ENCODE data around the gene SLC35B1. TPM values are rescaled to one million over a fixed set of nuclear protein-coding genes. Genes with fewer than 3 reads are reported as not detected.

Gene SLC35B1
- total RNA-seq, 1 donor from 2014 or later: 53.4 TPM

DNA sequence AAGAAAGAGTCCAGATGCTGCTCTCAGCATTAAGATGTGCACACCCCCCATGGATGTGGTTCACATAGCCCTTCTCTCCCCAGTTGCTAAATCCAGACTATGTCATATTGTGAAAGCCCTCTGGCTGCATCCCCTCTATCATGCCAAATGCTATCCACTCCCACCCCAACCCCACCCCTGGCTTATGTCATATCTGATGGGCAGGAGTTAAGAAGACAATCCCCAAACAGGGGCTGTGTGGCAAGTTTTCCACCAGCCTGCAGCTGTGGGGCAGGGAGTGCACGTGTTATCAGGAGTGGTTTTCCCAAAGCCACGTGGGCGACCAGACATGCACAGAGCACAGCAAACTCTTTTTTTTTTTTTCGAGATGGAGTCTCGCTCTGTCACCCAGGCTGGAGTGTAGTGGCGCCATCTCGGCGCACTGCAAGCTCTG lies 46.2 kb upstream of the SLC35B1 start:
- peaks cover 72% of the 10 kb centered on the region for H3K4me1 ChIP-seq
- no peaks in the 10 kb centered on the region for H3K36me3 ChIP-seq
- TF ChIP-seq, protein P1, sequence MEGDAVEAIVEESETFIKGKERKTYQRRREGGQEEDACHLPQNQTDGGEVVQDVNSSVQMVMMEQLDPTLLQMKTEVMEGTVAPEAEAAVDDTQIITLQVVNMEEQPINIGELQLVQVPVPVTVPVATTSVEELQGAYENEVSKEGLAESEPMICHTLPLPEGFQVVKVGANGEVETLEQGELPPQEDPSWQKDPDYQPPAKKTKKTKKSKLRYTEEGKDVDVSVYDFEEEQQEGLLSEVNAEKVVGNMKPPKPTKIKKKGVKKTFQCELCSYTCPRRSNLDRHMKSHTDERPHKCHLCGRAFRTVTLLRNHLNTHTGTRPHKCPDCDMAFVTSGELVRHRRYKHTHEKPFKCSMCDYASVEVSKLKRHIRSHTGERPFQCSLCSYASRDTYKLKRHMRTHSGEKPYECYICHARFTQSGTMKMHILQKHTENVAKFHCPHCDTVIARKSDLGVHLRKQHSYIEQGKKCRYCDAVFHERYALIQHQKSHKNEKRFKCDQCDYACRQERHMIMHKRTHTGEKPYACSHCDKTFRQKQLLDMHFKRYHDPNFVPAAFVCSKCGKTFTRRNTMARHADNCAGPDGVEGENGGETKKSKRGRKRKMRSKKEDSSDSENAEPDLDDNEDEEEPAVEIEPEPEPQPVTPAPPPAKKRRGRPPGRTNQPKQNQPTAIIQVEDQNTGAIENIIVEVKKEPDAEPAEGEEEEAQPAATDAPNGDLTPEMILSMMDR (IDR thresholded peaks at IDR 0.05; ENCODE audit: borderline replicate concordance): no peak
- H3K27ac ChIP-seq (replicated peaks): peak overlapping the region; percentile 56
- no peaks in the 10 kb centered on the region for H3K27me3 ChIP-seq (ENCODE audit: low read depth)
- no peak overlapping the region for H3K4me3 ChIP-seq
- intact Hi-C loops (cut with micrococcal nuclease): no loop called here
- peak; percentile 46 for DNase-seq
- H3K9me3 ChIP-seq (replicated peaks): no peaks in the 10 kb centered on the region

DNA sequence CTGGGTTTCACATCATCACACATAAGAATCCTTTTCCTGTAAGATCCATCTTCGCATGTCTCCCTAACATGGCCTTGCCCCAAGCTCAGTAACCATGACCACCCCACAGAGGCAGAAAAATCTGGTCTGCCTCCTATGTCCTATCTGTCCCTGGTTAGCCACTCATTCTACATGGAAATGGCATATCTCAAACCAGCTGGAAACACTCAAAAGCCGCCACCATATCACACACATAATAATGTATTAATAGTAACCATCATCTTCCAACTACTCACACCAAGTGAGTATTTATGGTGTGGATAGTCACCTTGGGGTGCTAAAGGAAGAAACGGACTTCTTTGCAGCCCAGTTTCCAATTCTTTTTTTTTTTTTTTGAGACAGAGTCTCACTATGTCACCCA lies 44.7 kb upstream of the SLC35B1 start:
- TF ChIP-seq, protein P1 (IDR thresholded peaks at IDR 0.05; ENCODE audit: borderline replicate concordance): no peak
- peaks cover 64% of the 10 kb centered on the region for H3K4me1 ChIP-seq

DNA sequence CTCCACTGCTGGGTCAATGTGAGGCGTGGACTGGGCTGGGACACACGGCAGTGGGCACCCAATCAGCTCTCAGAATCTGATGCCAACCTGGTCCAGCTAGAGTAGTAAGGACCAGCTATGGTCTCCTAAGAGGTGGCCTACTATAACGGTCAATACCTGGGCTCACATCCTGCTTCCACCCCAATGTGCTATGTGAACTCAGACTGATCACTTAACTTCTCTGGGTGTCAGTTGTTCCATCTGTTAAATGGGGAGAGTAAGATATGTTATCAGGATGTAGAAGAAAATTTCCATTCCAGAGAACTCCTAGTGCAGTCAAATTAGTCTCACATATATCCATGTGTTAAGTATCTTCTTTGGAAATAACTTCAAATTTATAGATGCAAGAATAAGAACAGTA lies 42.0 kb upstream of the SLC35B1 start:
- Histone ChIP-seq H3K27ac (replicated peaks) (no peak overlapping the region), H3K27me3 (ENCODE audit: low read depth) (no peaks in the 10 kb centered on the region), H3K36me3 (no peaks in the 10 kb centered on the region), H3K4me1 (peaks cover 64% of the 10 kb centered on the region), H3K9me3 (replicated peaks) (no peaks in the 10 kb centered on the region), H3K4me3 (no peak overlapping the region)
- intact Hi-C loops (cut with micrococcal nuclease): no loop called here
- DNase-seq: no peak
- TF ChIP-seq, protein P1 (IDR thresholded peaks at IDR 0.05; ENCODE audit: borderline replicate concordance): no peak

More for the DNA sequence above, 44.7 kb upstream of the SLC35B1 start:
- Histone ChIP-seq H3K36me3 (no peaks in the 10 kb centered on the region), H3K4me3 (no peak overlapping the region), H3K27me3 (ENCODE audit: low read depth) (no peaks in the 10 kb centered on the region), H3K27ac (replicated peaks) (peak overlapping the region; percentile 57), H3K9me3 (replicated peaks) (no peaks in the 10 kb centered on the region)
- intact Hi-C loops (cut with micrococcal nuclease): no loop called here
- no peak for DNase-seq

DNA sequence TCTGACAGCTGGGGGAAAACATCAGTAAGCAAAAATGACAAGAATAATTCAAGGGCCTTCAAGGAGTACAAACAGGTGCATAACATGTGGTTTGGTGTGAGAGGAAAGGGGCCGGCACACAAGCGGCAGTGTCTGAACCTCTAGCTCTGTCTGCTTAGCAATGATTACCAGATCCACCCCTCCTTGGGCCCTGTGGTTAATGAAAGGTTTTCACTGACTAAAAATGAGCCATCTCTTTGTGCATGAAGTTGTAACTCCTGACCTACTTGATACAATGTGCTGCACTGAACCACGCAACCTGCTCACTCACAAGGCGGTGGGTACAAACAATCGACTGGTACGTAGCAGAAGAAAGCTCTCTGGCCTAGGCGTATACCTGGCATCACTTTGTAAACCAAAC lies 41.0 kb upstream of the SLC35B1 start:
- Histone ChIP-seq H3K27ac (replicated peaks) (no peak overlapping the region), H3K4me3 (no peak overlapping the region), H3K9me3 (replicated peaks) (no peaks in the 10 kb centered on the region), H3K36me3 (no peaks in the 10 kb centered on the region), H3K4me1 (peaks cover 64% of the 10 kb centered on the region), H3K27me3 (ENCODE audit: low read depth) (no peaks in the 10 kb centered on the region)
- intact Hi-C loops (cut with micrococcal nuclease): no loop called here
- no peak for DNase-seq
- TF ChIP-seq, protein P1 (IDR thresholded peaks at IDR 0.05; ENCODE audit: borderline replicate concordance): no peak

DNA sequence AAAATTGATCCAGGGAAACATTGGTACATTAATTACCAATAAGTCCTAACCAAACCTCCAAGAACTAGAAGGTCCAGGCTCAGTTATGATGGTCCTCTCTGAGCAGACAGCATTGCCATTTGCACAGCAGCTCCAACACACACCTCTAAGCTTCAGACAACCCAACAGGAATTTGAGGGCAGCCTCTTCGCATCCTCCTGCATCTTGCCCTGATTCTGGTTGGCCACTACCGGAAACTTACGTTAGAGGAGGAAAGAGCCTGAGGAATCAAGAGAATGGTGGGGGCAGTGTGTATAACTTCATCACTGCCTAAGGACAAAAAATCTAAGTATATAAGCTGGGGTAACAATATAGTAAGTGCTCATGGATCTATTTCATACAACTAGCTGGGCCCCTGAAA lies 40.5 kb upstream of the SLC35B1 start:
- Histone ChIP-seq H3K9me3 (replicated peaks) (no peaks in the 10 kb centered on the region), H3K27me3 (ENCODE audit: low read depth) (no peaks in the 10 kb centered on the region), H3K27ac (replicated peaks) (no peak overlapping the region), H3K36me3 (no peaks in the 10 kb centered on the region), H3K4me1 (peaks cover 64% of the 10 kb centered on the region), H3K4me3 (no peak overlapping the region)
- intact Hi-C loops (cut with micrococcal nuclease): no loop called here
- DNase-seq: no peak
- TF ChIP-seq, protein P1 (IDR thresholded peaks at IDR 0.05; ENCODE audit: borderline replicate concordance): no peak

DNA sequence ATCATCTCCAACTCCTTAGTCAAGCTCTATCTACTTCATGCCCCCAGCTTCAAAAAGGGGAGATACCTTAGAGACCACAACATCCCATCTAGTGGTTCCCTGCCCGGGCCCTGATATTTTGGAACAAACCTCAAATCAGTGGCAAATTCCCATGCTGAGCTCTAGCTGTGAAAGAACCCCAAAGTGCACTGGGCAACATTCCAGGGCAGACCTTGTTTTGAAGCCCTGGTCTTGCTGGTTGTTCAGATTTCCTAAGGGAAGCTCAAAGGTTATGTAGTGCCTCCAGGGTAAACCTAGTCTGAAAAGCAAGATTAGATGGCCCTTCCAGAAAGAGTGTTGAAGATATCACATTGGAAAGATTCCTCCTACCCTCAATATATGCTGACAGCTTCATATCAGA lies 39.9 kb upstream of the SLC35B1 start:
- Histone ChIP-seq H3K9me3 (replicated peaks) (no peaks in the 10 kb centered on the region), H3K36me3 (no peaks in the 10 kb centered on the region), H3K27ac (replicated peaks) (no peak overlapping the region), H3K4me1 (peaks cover 64% of the 10 kb centered on the region), H3K27me3 (ENCODE audit: low read depth) (no peaks in the 10 kb centered on the region), H3K4me3 (no peak overlapping the region)
- intact Hi-C loops (cut with micrococcal nuclease): no loop called here
- no peak for DNase-seq
- TF ChIP-seq, protein P1 (IDR thresholded peaks at IDR 0.05; ENCODE audit: borderline replicate concordance): no peak
